Naive thymus-derived CD4-positive, alpha-beta T cell (primary cell): ENCODE measurements around the gene ALG12. TPM values are rescaled to one million over a fixed set of nuclear protein-coding genes. Genes with fewer than 3 reads are reported as not detected.

Source experiments
- ATAC-seq: fragments of 150-1000 bp; cut with Tn5 transposase; 2 replicates; pipeline ENCODE4 v1.10.0; 2021; ENCODE audit warnings: mild to moderate bottlenecking, moderate library complexity
- CTCF ChIA-PET: fragments of 350-600 bp; sonication (Branson Sonifier 250); formaldehyde crosslinking; loops from one replicate; lab custom pipeline; 2021; ENCODE audit warnings: antibody characterized with exemption; lab: Charles Lee
- POLR2A ChIA-PET: fragments of 350-600 bp; sonication (Branson Sonifier 250); formaldehyde crosslinking; loops from one replicate; lab custom pipeline; 2021; ENCODE audit warnings: antibody characterized with exemption, inconsistent platforms; lab: Charles Lee
- DNase-seq, 9 donors: peaks; one replicate each; pipeline versions ENCODE4 v3.0.0 to v3.0.0-alpha.2; 2020 to 2022; ENCODE audit warnings: mixed read lengths in 1 of 9
- H3K27ac ChIP-seq: one replicate; pipeline ENCODE4 v1.7.0; 2013; ENCODE audit warnings: mild to moderate bottlenecking, low read depth, low read length, moderate library complexity
- H3K27me3 ChIP-seq, 2 donors: one replicate each; pipeline ENCODE4 v1.7.0; 2013; ENCODE audit warnings: low read length in 2 of 2, mild to moderate bottlenecking in 2 of 2, moderate library complexity in 2 of 2; ENCODE audit not compliant: control insufficient read depth in 2 of 2, insufficient read depth in 2 of 2
- H3K36me3 ChIP-seq, 3 experiments: 1 replicate in 2 of 3; 2 replicates in 1 of 3; pipeline ENCODE4 v1.7.0; 2013; ENCODE audit warnings: low read length in 3 of 3, mild to moderate bottlenecking in 3 of 3, moderate library complexity in 1 of 3; ENCODE audit not compliant: insufficient read depth in 3 of 3, control insufficient read depth in 2 of 3
- H3K4me1 ChIP-seq, 2 donors: one replicate each; pipeline ENCODE4 v1.7.0; 2013; ENCODE audit warnings: low read length in 2 of 2, mild to moderate bottlenecking in 2 of 2, moderate library complexity in 1 of 2; ENCODE audit not compliant: control insufficient read depth in 2 of 2, insufficient read depth in 2 of 2
- H3K4me3 ChIP-seq: 2 replicates; pipeline ENCODE4 v1.7.0; 2013; ENCODE audit warnings: mild to moderate bottlenecking, low read length
- H3K9me3 ChIP-seq, 3 experiments: 1 replicate in 2 of 3; 2 replicates in 1 of 3; pipeline ENCODE4 v1.7.0; 2013; ENCODE audit warnings: low read length in 3 of 3; ENCODE audit not compliant: control insufficient read depth in 2 of 3
- H3K27ac Mint-ChIP-seq, 9 donors: one replicate each; pipeline ENCODE4 v1.8.0; 2020 to 2022; ENCODE audit warnings: mixed read lengths in 9 of 9, mild to moderate bottlenecking in 8 of 9, moderate library complexity in 5 of 9, inconsistent platforms in 2 of 9
- H3K27me3 Mint-ChIP-seq, 5 donors: one replicate each; pipeline ENCODE4 v1.8.0; 2021 to 2022; ENCODE audit warnings: mixed read lengths in 5 of 5, mild to moderate bottlenecking in 1 of 5
- H3K36me3 Mint-ChIP-seq, 5 donors: one replicate each; pipeline ENCODE4 v1.8.0; 2020 to 2022; ENCODE audit warnings: mixed read lengths in 5 of 5, mild to moderate bottlenecking in 3 of 5, inconsistent platforms in 1 of 5
- H3K4me1 Mint-ChIP-seq, 7 donors: one replicate each; pipeline ENCODE4 v1.8.0; 2020 to 2022; ENCODE audit warnings: mixed read lengths in 7 of 7, mild to moderate bottlenecking in 3 of 7, inconsistent platforms in 1 of 7
- H3K4me3 Mint-ChIP-seq, 10 donors: one replicate each; pipeline ENCODE4 v1.8.0; 2020 to 2022; ENCODE audit warnings: mild to moderate bottlenecking in 10 of 10, mixed read lengths in 10 of 10, moderate library complexity in 6 of 10, inconsistent platforms in 2 of 10
- H3K9me3 Mint-ChIP-seq, 11 donors: one replicate each; pipeline ENCODE4 v1.8.0; 2020 to 2022; ENCODE audit warnings: mixed read lengths in 11 of 11, mild to moderate bottlenecking in 4 of 11, inconsistent platforms in 1 of 11, moderate library complexity in 1 of 11
- intact Hi-C, 2 donors: fragments of 100-400 bp; cut with micrococcal nuclease; formaldehyde crosslinking; loops; one replicate each; pipeline ENCODE4 v1.15.1; 2023
- polyA plus RNA-seq, 2 donors: library from polyadenylated mRNA; unstranded; fragments of 300-500 nt; fragmentation: Illumina TruSeq; gene quantifications; one replicate each; pipeline ENCODE4 v1.2.3, GENCODE V29; 2021
- total RNA-seq, 6 experiments: library from RNA in 5 of 6; stranded (reverse) in 5 of 6; gene quantifications; 1 replicate in 5 of 6; 2 replicates in 1 of 6; pipeline ENCODE4 v1.2.3 and lab custom pipeline; 2021 to 2026

ALG12 gene
- total and polyA plus RNA-seq, 7 experiments from 2014 or later: 10.4 to 22.4 (median 19.5) TPM

DNA sequence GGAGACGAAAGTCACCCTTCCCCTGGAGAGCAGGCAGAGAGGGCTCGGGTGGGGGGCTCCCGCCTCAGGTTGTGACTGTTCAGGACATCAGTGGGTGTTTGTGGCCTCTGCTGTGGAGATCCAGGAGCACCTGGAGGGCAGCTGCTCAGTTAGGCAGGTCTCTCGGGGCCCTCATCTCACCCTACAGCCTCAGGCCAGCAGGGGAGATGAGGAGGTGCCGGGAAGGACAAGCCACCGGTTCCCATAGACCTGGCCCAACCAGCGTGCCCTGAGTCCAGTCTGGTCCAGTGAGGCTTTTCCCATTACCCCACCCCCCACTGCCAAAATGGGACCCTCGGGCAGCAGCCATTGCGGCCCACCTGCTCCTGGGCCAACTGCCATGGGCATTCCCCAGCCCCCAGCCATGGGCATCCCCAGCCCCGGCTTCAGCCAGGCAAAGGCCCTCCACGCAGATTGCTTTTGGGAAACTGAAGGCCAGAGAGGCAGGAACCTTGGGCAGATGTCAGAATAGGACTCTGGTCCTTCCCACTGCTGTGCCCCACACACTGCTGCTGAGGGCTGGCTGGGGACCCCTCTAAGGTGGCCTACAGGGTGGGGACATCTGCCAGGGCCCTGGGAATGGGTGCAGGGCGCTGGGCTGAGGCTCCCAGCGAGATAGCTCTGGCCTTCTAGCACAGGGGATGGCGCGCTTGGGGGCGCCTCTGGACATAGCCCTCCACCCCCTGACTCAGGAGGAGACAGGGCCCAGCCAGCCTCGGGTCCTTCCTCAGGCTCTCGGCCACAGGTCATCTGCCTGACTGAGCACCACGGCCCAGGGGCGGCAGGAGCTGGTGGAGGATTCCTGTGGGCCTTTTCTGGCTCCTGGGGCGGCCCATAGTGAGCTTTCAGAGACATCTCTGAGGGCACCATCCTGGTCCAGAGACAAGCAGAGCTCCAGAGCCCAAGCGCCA lies 47.1 kb upstream of the ALG12 start:
- intact Hi-C loops: loop anchor here (10.0 kb wide), 2 partner anchors 229 to 569 kb away; partner anchors contain the start of gene TYMP (in 1 of the 2)
- peaks cover 0 to 4% (median 0%) of the 10 kb centered on the region in 11 donors for H3K9me3 Mint-ChIP-seq
- ChIA-PET CTCF (interaction anchor here (0.6 to 0.9 kb wide), 2 partner anchors 35 to 176 kb away, joined by 3 read pairs; no protein-coding TSS in a partner anchor), POLR2A (interaction anchor here (1.9 kb wide), 2 partner anchors 10 to 33 kb away, joined by 4 to 6 read pairs; no protein-coding TSS in a partner anchor)
- peaks cover 0 to 12% (median 0%) of the 10 kb centered on the region in 5 donors for H3K36me3 Mint-ChIP-seq
- Histone ChIP-seq H3K27me3 (no peaks in the 10 kb centered on the region), H3K4me1 (peaks cover 24 to 31% of the 10 kb centered on the region in 2 donors), H3K36me3 (peaks cover 0 to 31% (median 4%) of the 10 kb centered on the region in 3 experiments), H3K4me3 (no peak overlapping the region), H3K9me3 (no peaks in the 10 kb centered on the region), H3K27ac (no peak overlapping the region)
- peaks cover 6 to 39% (median 27%) of the 10 kb centered on the region in 7 donors for H3K4me1 Mint-ChIP-seq
- DNase-seq: peak in 3 of 9 donors; percentile 13 to 24 (median 13)
- peak overlapping the region in 7 of 9 donors; percentile 23 to 92 (median 72) for H3K27ac Mint-ChIP-seq
- ATAC-seq: no peak
- no peaks in the 10 kb centered on the region for H3K27me3 Mint-ChIP-seq
- H3K4me3 Mint-ChIP-seq: peak overlapping the region in 2 of 10 donors; percentile 45 to 68

DNA sequence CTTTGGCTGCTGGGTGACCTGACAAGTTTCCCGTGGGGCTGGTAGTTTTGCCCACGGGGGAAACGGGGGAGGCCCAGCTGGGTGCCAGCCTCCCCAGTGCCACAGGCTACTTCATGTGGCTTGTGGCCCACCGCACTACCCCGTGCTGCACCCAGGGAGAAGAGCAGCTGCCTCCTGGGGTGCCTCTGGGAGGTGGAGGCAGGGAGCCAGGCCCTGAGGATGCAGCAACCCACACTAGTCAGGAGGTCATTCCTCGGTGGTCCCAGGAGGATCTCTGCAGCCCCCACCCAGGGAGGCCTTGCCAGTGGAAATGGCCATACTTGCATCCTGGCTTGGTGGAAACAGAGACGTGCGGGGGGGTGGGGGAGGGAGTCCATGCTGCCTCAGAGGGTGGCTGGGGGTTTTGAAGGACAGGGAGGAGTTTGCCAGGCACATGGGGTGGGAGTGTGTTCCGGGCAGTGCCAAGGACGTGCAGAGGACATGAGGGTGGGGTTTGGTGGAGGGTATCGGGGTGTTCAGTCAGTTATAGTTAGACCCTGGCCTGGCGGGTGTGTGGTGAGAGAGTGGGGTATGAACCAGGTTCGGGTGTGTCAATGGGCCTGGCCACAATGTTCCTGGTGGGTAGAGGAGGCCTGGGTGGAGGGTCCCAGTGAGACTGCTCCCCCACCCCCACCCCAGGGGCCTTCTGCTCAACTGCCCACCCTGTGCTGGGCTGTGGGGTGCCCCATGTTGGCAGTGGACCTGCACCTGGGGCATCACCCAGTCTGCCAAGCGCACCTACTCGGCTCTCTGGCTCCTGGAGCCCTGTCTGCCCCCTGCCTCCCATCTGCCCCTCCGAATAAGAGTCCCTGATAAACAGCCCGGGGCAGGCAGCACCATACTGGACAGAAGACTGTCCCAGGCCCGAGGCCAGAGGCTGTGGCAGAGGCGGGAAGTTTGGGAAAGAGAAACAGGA lies 46.2 kb upstream of the ALG12 start:
- ATAC-seq (no peak), DNase-seq (peak in 3 of 9 donors; percentile 14 to 24 (median 23))
- H3K4me3 ChIP-seq: no peak overlapping the region
- no peaks in the 10 kb centered on the region for H3K27me3 Mint-ChIP-seq
- peaks cover 26 to 27% of the 10 kb centered on the region in 2 donors for H3K4me1 ChIP-seq
- peak overlapping the region; percentile 63 to 92 (median 78) for H3K27ac Mint-ChIP-seq
- intact Hi-C loops: loop anchor here (5.0 to 10.0 kb wide), 3 partner anchors 112 to 570 kb away; partner anchors contain the start of genes TYMP (in 1 of the 2) and ZBED4 (in 1 of the 2)
- peaks cover 0 to 31% (median 4%) of the 10 kb centered on the region in 3 experiments for H3K36me3 ChIP-seq
- peaks cover 0 to 4% (median 0%) of the 10 kb centered on the region in 11 donors for H3K9me3 Mint-ChIP-seq
- H3K4me1 Mint-ChIP-seq: peaks cover 8 to 32% (median 24%) of the 10 kb centered on the region in 7 donors
- no peaks in the 10 kb centered on the region for H3K9me3 ChIP-seq
- CTCF ChIA-PET: interaction anchor here (1.8 kb wide), 1 partner anchor 31 kb away, joined by 3 read pairs; no protein-coding TSS in a partner anchor
- no peaks in the 10 kb centered on the region for H3K27me3 ChIP-seq
- H3K4me3 Mint-ChIP-seq: peak overlapping the region; percentile 29 to 95 (median 70)
- peak overlapping the region; percentile 90 for H3K27ac ChIP-seq
- peaks cover 0 to 12% (median 0%) of the 10 kb centered on the region in 5 donors for H3K36me3 Mint-ChIP-seq
- POLR2A ChIA-PET: interaction anchor here (0.6 to 1.4 kb wide), 2 partner anchors 28 to 34 kb away, joined by 3 read pairs; no protein-coding TSS in a partner anchor

DNA sequence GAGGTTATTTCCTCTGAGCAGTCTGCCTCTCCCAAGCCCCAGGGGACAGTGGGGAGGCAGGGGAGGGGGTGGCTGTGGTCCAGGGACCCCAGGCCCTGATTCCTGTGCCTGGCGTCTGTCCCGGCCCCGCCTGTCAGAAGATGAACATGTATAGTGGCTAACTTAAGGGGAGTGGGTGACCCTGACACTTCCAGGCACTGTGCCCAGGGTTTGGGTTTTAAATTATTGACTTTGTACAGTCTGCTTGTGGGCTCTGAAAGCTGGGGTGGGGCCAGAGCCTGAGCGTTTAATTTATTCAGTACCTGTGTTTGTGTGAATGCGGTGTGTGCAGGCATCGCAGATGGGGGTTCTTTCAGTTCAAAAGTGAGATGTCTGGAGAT lies 45.4 kb upstream of the ALG12 start:
- ChIA-PET CTCF (interaction anchor here (1.8 kb wide), 1 partner anchor 30 kb away, joined by 3 read pairs; no protein-coding TSS in a partner anchor), POLR2A (interaction anchor here (0.6 to 3.7 kb wide), 4 partner anchors 7 to 125 kb away, joined by 3 to 33 read pairs (median 3); no protein-coding TSS in a partner anchor)
- ATAC-seq (no peak), DNase-seq (peak in 2 of 9 donors; percentile 11 to 38)
- Histone ChIP-seq H3K9me3 (no peaks in the 10 kb centered on the region), H3K4me1 (peaks cover 26 to 27% of the 10 kb centered on the region in 2 donors), H3K27me3 (no peaks in the 10 kb centered on the region), H3K4me3 (no peak overlapping the region), H3K27ac (peak overlapping the region; percentile 90), H3K36me3 (peaks cover 0 to 31% (median 4%) of the 10 kb centered on the region in 3 experiments)
- Mint-ChIP-seq H3K4me1 (peaks cover 11 to 37% (median 28%) of the 10 kb centered on the region in 7 donors), H3K9me3 (peaks cover 0 to 4% (median 0%) of the 10 kb centered on the region in 11 donors), H3K36me3 (peaks cover 0 to 12% (median 0%) of the 10 kb centered on the region in 5 donors), H3K27me3 (no peaks in the 10 kb centered on the region), H3K4me3 (peak overlapping the region; percentile 53 to 95 (median 70)), H3K27ac (peak overlapping the region; percentile 33 to 92 (median 78))
- intact Hi-C loops: loop anchor here (5.0 to 10.0 kb wide), 3 partner anchors 111 to 571 kb away; partner anchors contain the start of genes TYMP (in 1 of the 2) and ZBED4 (in 1 of the 2)

DNA sequence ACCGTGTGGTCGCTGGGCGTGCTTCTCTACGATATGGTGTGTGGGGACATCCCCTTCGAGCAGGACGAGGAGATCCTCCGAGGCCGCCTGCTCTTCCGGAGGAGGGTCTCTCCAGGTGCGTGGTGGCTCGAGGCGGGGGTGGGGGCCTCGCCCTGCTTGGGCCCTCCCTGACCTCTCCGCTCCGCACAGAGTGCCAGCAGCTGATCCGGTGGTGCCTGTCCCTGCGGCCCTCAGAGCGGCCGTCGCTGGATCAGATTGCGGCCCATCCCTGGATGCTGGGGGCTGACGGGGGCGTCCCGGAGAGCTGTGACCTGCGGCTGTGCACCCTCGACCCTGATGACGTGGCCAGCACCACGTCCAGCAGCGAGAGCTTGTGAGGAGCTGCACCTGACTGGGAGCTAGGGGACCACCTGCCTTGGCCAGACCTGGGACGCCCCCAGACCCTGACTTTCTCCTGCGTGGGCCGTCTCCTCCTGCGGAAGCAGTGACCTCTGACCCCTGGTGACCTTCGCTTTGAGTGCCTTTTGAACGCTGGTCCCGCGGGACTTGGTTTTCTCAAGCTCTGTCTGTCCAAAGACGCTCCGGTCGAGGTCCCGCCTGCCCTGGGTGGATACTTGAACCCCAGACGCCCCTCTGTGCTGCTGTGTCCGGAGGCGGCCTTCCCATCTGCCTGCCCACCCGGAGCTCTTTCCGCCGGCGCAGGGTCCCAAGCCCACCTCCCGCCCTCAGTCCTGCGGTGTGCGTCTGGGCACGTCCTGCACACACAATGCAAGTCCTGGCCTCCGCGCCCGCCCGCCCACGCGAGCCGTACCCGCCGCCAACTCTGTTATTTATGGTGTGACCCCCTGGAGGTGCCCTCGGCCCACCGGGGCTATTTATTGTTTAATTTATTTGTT lies 44.8 kb upstream of the ALG12 start:
- DNase-seq (peak in 3 of 9 donors; percentile 6 to 30 (median 30)), ATAC-seq (no peak)
- Histone ChIP-seq H3K9me3 (no peaks in the 10 kb centered on the region), H3K4me3 (peak overlapping the region; percentile 57), H3K27ac (peak overlapping the region; percentile 90), H3K27me3 (no peaks in the 10 kb centered on the region), H3K36me3 (peaks cover 0 to 31% (median 4%) of the 10 kb centered on the region in 3 experiments), H3K4me1 (peaks cover 26 to 27% of the 10 kb centered on the region in 2 donors)
- Mint-ChIP-seq H3K9me3 (peaks cover 0 to 4% (median 0%) of the 10 kb centered on the region in 11 donors), H3K36me3 (peaks cover 0 to 12% (median 0%) of the 10 kb centered on the region in 5 donors), H3K27ac (peak overlapping the region in 8 of 9 donors; percentile 62 to 92 (median 80)), H3K27me3 (no peaks in the 10 kb centered on the region), H3K4me3 (peak overlapping the region; percentile 63 to 95 (median 71)), H3K4me1 (peaks cover 11 to 37% (median 26%) of the 10 kb centered on the region in 7 donors)
- POLR2A ChIA-PET: interaction anchor here (0.6 to 3.7 kb wide), 8 partner anchors 8 to 658 kb away, joined by 3 to 48 read pairs (median 4); no protein-coding TSS in a partner anchor
- CTCF ChIA-PET: interaction anchor here (1.8 kb wide), 1 partner anchor 30 kb away, joined by 3 read pairs; no protein-coding TSS in a partner anchor
- intact Hi-C loops: loop anchor here (5.0 to 10.0 kb wide), 3 partner anchors 111 to 572 kb away; partner anchors contain the start of genes TYMP (in 1 of the 2) and ZBED4 (in 1 of the 2)
